GM12878 (cell line): ENCODE results near the gene DDX52. TPM values are rescaled to one million over a fixed set of nuclear protein-coding genes. Genes with fewer than 3 reads are reported as not detected.
A peak's percentile ranks its signal among the peaks of the same experiment; 100 is the strongest.

Source experiments
- ASH2L ChIP-seq: fragments of 300-600, 200-600 bp; sonication (generic); IDR thresholded peaks from 2 replicates; pipeline ENCODE4 v1.6.1; 2017; ENCODE audit warnings: low read depth, mild to moderate bottlenecking, borderline replicate concordance
- BCLAF1 ChIP-seq: fragments of 450-650 bp; IDR thresholded peaks from 2 replicates; pipeline ENCODE4 v1.6.1; 2017; ENCODE audit warnings: antibody characterized with exemption, mild to moderate bottlenecking, moderate library complexity
- BRCA1 ChIP-seq: IDR thresholded peaks from 2 replicates; pipeline ENCODE4 v1.6.1; 2011; ENCODE audit warnings: low read depth, low read length, improper control_type of control experiment
- CBX5 ChIP-seq: sonication (generic); IDR thresholded peaks from 2 replicates; pipeline ENCODE4 v1.6.1; 2016; ENCODE audit warnings: low read depth, moderate library complexity, mild to moderate bottlenecking, inconsistent platforms
- CEBPB ChIP-seq, 2 experiments: fragments of 150-350 bp in 1 of 2; IDR thresholded peaks; 2 replicates each; pipeline ENCODE4 v1.6.1; 2012 to 2014; ENCODE audit warnings: low read depth in 2 of 2, low read length in 2 of 2, borderline replicate concordance in 1 of 2, inconsistent platforms in 1 of 2
- E4F1 ChIP-seq: fragments of 450-650 bp; IDR thresholded peaks from 2 replicates; pipeline ENCODE4 v1.6.1; 2018; ENCODE audit warnings: borderline replicate concordance, mild to moderate bottlenecking; ENCODE audit not compliant: partially characterized antibody
- ESRRA ChIP-seq: IDR thresholded peaks from 2 replicates; pipeline ENCODE4 v1.6.1; 2012; ENCODE audit warnings: mild to moderate bottlenecking, low read length, improper control_type of control experiment
- GABPA ChIP-seq: IDR thresholded peaks from 2 replicates; pipeline ENCODE4 v1.6.1; 2014; ENCODE audit warnings: antibody characterized with exemption, low read depth, mild to moderate bottlenecking, inconsistent platforms
- GATAD2B ChIP-seq: fragments of 450-650 bp; conservative IDR thresholded peaks from 2 replicates; pipeline ENCODE4 v1.6.1; 2017; ENCODE audit warnings: low read depth, mild to moderate bottlenecking, moderate library complexity
- KAT2A ChIP-seq: conservative IDR thresholded peaks from 2 replicates; pipeline ENCODE4 v1.6.1; 2011; ENCODE audit warnings: low read depth, low read length; ENCODE audit not compliant: control insufficient read depth
- MTA2 ChIP-seq: fragments of 450-650 bp; IDR thresholded peaks from 2 replicates; pipeline ENCODE4 v1.6.1; 2016; ENCODE audit warnings: low read depth, mild to moderate bottlenecking, moderate library complexity
- NFIC ChIP-seq: IDR thresholded peaks from 2 replicates; pipeline ENCODE4 v1.6.1; 2012; ENCODE audit warnings: low read depth, mild to moderate bottlenecking, inconsistent platforms, low read length, moderate library complexity
- NFXL1 ChIP-seq: fragments of 450-650 bp; IDR thresholded peaks from 2 replicates; pipeline ENCODE4 v1.6.1; 2017; ENCODE audit warnings: antibody characterized with exemption, mild to moderate bottlenecking, borderline replicate concordance
- NR2C1 ChIP-seq: fragments of 450-650 bp; IDR thresholded peaks from 2 replicates; pipeline ENCODE4 v1.6.1; 2017; ENCODE audit warnings: antibody characterized with exemption, mild to moderate bottlenecking, moderate library complexity
- PAX5 ChIP-seq: IDR thresholded peaks from 2 replicates; pipeline ENCODE4 v1.6.1; 2011; ENCODE audit warnings: low read depth, low read length, borderline replicate concordance
- STAT1 ChIP-seq: fragments of 450-650 bp; conservative IDR thresholded peaks from 2 replicates; pipeline ENCODE4 v1.6.1; 2014; ENCODE audit warnings: antibody characterized with exemption, mild to moderate bottlenecking
- TBL1XR1 ChIP-seq: IDR thresholded peaks from 2 replicates; pipeline ENCODE4 v1.6.1; 2012; ENCODE audit warnings: low read depth, low read length, improper control_type of control experiment
- TCF12 ChIP-seq: IDR thresholded peaks from 2 replicates; pipeline ENCODE4 v1.6.1; 2011; ENCODE audit warnings: low read depth, mild to moderate bottlenecking, low read length
- TCF3 ChIP-seq: IDR thresholded peaks from 2 replicates; pipeline ENCODE4 v1.6.1; 2012; ENCODE audit warnings: low read depth, mild to moderate bottlenecking, low read length, borderline replicate concordance; ENCODE audit not compliant: insufficient read depth
- ZBTB33 ChIP-seq: fragments of 450-650 bp; IDR thresholded peaks from 2 replicates; pipeline ENCODE4 v1.6.1; 2017; ENCODE audit warnings: mild to moderate bottlenecking
- ZNF207 ChIP-seq: fragments of 450-650 bp; IDR thresholded peaks from 2 replicates; pipeline ENCODE4 v1.6.1; 2014; ENCODE audit warnings: antibody characterized with exemption, mild to moderate bottlenecking, borderline replicate concordance
- ZSCAN29 ChIP-seq: fragments of 450-650 bp; IDR thresholded peaks from 2 replicates; pipeline ENCODE4 v1.6.1; 2017; ENCODE audit warnings: mild to moderate bottlenecking, moderate library complexity
- polyA plus RNA-seq, 11 experiments: library from polyadenylated mRNA; depleted of rRNA in 4 of 11; unstranded in 6 of 11; stranded (reverse) in 5 of 11; fragments of >200 nt; fragmentation: Nextera tagmentation in 4 of 11; fragmentation: Illumina TruSeq in 1 of 11; extraction: Ambion mirVana in 4 of 11; extraction: Trizol in 1 of 11; gene quantifications; 1 replicate in 1 of 11; 2 replicates in 10 of 11; pipeline versions ENCODE4 v1.2.1 to v1.2.3, GENCODE V29; 2011 to 2016; ENCODE audit warnings: inconsistent platforms in 2 of 11, missing spikeins in 2 of 11, low read depth in 1 of 11
- total RNA-seq, 4 experiments: library from RNA; depleted of rRNA in 3 of 4; stranded (reverse); fragments of >200 nt in 3 of 4; fragmentation: Illumina TruSeq in 1 of 4; extraction: Trizol in 1 of 4; gene quantifications; 2 replicates each; pipeline versions ENCODE4 v1.2.1 to v1.2.3, GENCODE V29; 2013 to 2021

The DDX52 gene
- total and polyA plus RNA-seq, 10 of the 15 experiments (the other 5 are each of a cell fraction or from before 2014, with no cell fraction given): 14.8 to 49.7 (median 26.3) TPM

GRCh38 chr17:37609170-37610040 lies 33.8 kb downstream of the DDX52 start, which contains the start of gene SYNRG (continued):
- no peak for TF ChIP-seq ZBTB33
- no peak for TF ChIP-seq NFIC
- no peak for TF ChIP-seq BRCA1
- TF ChIP-seq STAT1: 0 out of 2 replicates have a peak, but pooled peaks have one; percentile 32
- TF ChIP-seq PAX5: peak; percentile 45; the same call in 1 of the 2 replicates
- TF ChIP-seq ASH2L: no peak
- peak; percentile 34; the same call in 1 of the 2 replicates for TF ChIP-seq TBL1XR1
- TF ChIP-seq MTA2: no peak
- TF ChIP-seq KAT2A: no peak
- TF ChIP-seq TCF12: peak; percentile 80
- TF ChIP-seq GATAD2B: peak; percentile 88; the same call in 1 of the 2 replicates
- no peak for TF ChIP-seq E4F1
- TF ChIP-seq ESRRA: no peak
- no peak for TF ChIP-seq BCLAF1
- no peak for TF ChIP-seq CEBPB (IDR thresholded peaks at IDR 0.05; ENCODE audit: borderline replicate concordance in 1 of 2, low read depth in 2 of 2, low read length in 2 of 2)
- no peak for TF ChIP-seq ZSCAN29
- peak; percentile 74 for TF ChIP-seq GABPA
- TF ChIP-seq NR2C1: peak; percentile 96
- peak; percentile 93 for TF ChIP-seq TCF3
- TF ChIP-seq CBX5: no peak
- TF ChIP-seq NFXL1: no peak
- peak; percentile 89 for TF ChIP-seq ZNF207
